K562 (cell line): ENCODE measurements around the gene MBD4.

Experiments used
- CBX5 ChIP-seq: IDR thresholded peaks from 2 replicates; pipeline ENCODE4 v1.6.1; 2014; ENCODE audit warnings: low read depth, borderline replicate concordance
- CBX8 ChIP-seq: fragments of 200-600 bp; sonication (generic); IDR thresholded peaks from 2 replicates; pipeline ENCODE4 v1.6.1; 2012; ENCODE audit warnings: borderline replicate concordance, mixed run types, low read depth, mild to moderate bottlenecking, moderate library complexity, mixed read lengths, low read length, control low read depth, inconsistent platforms; ENCODE audit not compliant: poor library complexity, severe bottlenecking; ENCODE audit errors: extremely low read depth
- EZH2 ChIP-seq: IDR thresholded peaks from 2 replicates; pipeline ENCODE4 v1.6.1; 2012; ENCODE audit warnings: low read depth, mild to moderate bottlenecking, inconsistent platforms, low read length, borderline replicate concordance
- JUND ChIP-seq, 2 experiments: IDR thresholded peaks; 2 replicates in 1 of 2; 3 replicates in 1 of 2; pipeline ENCODE4 v1.6.1; 2011; ENCODE audit warnings: borderline replicate concordance in 2 of 2, low read depth in 2 of 2, low read length in 2 of 2, improper control_type of control experiment in 1 of 2, missing biosample characterization in 1 of 2, missing genetic modification characterization in 1 of 2, missing genetic modification reagents in 1 of 2
- POLR2A ChIP-seq: fragments of 450-650 bp; conservative IDR thresholded peaks from 2 replicates; pipeline ENCODE4 v1.6.1; 2016
- POLR2AphosphoS5 ChIP-seq: IDR thresholded peaks from 2 replicates; pipeline ENCODE4 v1.6.1; 2011; ENCODE audit warnings: mild to moderate bottlenecking, low read depth, low read length, moderate library complexity; ENCODE audit not compliant: control insufficient read depth, insufficient read depth
- SMAD4 ChIP-seq: fragments of 250-450 bp; sonication (Bioruptor Pico); conservative IDR thresholded peaks from 2 replicates; pipeline ENCODE4 v1.8.0; 2021; ENCODE audit warnings: inconsistent platforms, mild to moderate bottlenecking, moderate library complexity
- YY1 ChIP-seq, 3 experiments: IDR thresholded peaks; 2 replicates each; pipeline ENCODE4 v1.6.1; 2011; ENCODE audit warnings: low read length in 2 of 3, mild to moderate bottlenecking in 2 of 3, moderate library complexity in 2 of 3, borderline replicate concordance in 1 of 3, control low read depth in 1 of 3, low read depth in 1 of 3; ENCODE audit not compliant: insufficient read depth in 3 of 3, insufficient replicate concordance in 2 of 3, control insufficient read depth in 1 of 3, insufficient read length in 1 of 3; ENCODE audit errors: extremely low read depth in 1 of 3
- ZFP36 ChIP-seq: fragments of 150-350 bp; IDR thresholded peaks from 2 replicates; pipeline ENCODE4 v1.6.1; 2018; ENCODE audit warnings: low read length, low read depth; ENCODE audit not compliant: partially characterized antibody
- ZNF124 ChIP-seq: sonication (generic); formaldehyde crosslinking; IDR thresholded peaks from 2 replicates; pipeline ENCODE4 v1.8.1; 2022; ENCODE audit warnings: missing genetic modification reagents
- ZNF347 ChIP-seq: fragments of 450-650 bp; formaldehyde crosslinking; IDR thresholded peaks from 2 replicates; pipeline ENCODE4 v1.4.0; 2020; ENCODE audit warnings: low read depth, mild to moderate bottlenecking, moderate library complexity
- ZNF354B ChIP-seq: fragments of 250-450 bp; sonication (Bioruptor Pico); IDR thresholded peaks from 2 replicates; pipeline ENCODE4 v1.4.0; 2020
- TF ChIP-seq, protein P1 (sequence below), 3 experiments: IDR thresholded peaks in 2 of 3; conservative IDR thresholded peaks in 1 of 3; 2 replicates each; pipeline ENCODE4 v1.5.1; 2011 to 2012; ENCODE audit warnings: low read length in 3 of 3, mild to moderate bottlenecking in 3 of 3, control low read depth in 2 of 3, improper control_type of control experiment in 1 of 3, inconsistent platforms in 1 of 3, low read depth in 1 of 3, mixed read lengths in 1 of 3, moderate library complexity in 1 of 3; ENCODE audit not compliant: insufficient read depth in 2 of 3
- TF ChIP-seq, protein P2 (sequence below): fragments of 250-450 bp; sonication (Bioruptor Pico); IDR thresholded peaks from 2 replicates; pipeline ENCODE4 v1.4.0; 2020; ENCODE audit warnings: mild to moderate bottlenecking, moderate library complexity, borderline replicate concordance

DNA sequence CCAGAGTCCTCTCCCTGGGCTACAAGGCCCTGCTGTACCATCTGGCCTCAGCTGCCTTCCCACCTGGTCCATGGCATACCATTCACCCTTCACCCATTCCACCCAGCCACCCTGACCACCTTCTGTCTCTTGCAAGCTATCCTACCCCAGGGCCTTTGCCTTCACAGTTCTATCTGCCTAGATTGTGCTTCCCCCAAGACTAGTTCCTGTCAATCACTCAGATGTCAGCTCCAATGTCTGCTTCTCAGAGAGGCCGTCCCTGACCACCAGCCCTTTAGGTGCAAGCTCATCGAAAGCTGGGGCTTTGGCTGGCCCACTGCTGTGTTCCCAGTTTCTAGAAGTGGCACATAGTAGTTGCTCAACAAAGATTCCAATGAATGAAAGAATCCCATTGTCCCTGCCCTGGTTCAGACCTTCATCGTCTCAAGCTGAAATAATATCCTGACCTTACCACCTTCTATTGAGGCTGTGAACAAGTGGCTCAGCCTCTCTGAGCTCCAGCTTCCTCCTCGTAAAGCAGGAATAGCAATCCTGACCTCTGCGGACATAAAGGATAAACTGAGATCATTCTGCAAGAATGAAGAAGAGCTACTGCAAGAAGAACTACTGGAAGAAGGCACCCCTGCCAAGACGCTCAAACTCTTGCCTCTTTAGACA lies 27.1 kb downstream of the MBD4 start:
- TF ChIP-seq POLR2A, result no peak
- TF ChIP-seq, protein P1, sequence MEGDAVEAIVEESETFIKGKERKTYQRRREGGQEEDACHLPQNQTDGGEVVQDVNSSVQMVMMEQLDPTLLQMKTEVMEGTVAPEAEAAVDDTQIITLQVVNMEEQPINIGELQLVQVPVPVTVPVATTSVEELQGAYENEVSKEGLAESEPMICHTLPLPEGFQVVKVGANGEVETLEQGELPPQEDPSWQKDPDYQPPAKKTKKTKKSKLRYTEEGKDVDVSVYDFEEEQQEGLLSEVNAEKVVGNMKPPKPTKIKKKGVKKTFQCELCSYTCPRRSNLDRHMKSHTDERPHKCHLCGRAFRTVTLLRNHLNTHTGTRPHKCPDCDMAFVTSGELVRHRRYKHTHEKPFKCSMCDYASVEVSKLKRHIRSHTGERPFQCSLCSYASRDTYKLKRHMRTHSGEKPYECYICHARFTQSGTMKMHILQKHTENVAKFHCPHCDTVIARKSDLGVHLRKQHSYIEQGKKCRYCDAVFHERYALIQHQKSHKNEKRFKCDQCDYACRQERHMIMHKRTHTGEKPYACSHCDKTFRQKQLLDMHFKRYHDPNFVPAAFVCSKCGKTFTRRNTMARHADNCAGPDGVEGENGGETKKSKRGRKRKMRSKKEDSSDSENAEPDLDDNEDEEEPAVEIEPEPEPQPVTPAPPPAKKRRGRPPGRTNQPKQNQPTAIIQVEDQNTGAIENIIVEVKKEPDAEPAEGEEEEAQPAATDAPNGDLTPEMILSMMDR (IDR thresholded peaks at IDR 0.05 in 2 of 3, conservative IDR thresholded peaks at IDR 0.05 in 1 of 3; ENCODE audit: insufficient read depth in 2 of 3, low read depth in 1 of 3, low read length in 3 of 3), result no peak
- TF ChIP-seq ZNF347 (CRISPR knock-in tag), result no peak
- no peak for TF ChIP-seq ZFP36
- TF ChIP-seq CBX5, result no peak
- no peak for TF ChIP-seq ZNF124
- no peak for TF ChIP-seq YY1 (IDR thresholded peaks at IDR 0.05; ENCODE audit: borderline replicate concordance in 1 of 3, control insufficient read depth in 1 of 3, extremely low read depth in 1 of 3, insufficient read depth in 3 of 3, insufficient read length in 1 of 3, insufficient replicate concordance in 2 of 3, low read depth in 1 of 3, low read length in 2 of 3)
- no peak for TF ChIP-seq EZH2
- TF ChIP-seq CBX8, result no peak
- TF ChIP-seq ZNF354B (CRISPR knock-in tag), result no peak
- TF ChIP-seq JUND (IDR thresholded peaks at IDR 0.05; ENCODE audit: borderline replicate concordance, low read depth, low read length), result no peak
- no peak for TF ChIP-seq JUND (tag; IDR thresholded peaks at IDR 0.05; ENCODE audit: borderline replicate concordance, low read depth, low read length)
- no peak for TF ChIP-seq POLR2AphosphoS5
- TF ChIP-seq SMAD4 (CRISPR knock-in tag), result no peak
- TF ChIP-seq, protein P2, sequence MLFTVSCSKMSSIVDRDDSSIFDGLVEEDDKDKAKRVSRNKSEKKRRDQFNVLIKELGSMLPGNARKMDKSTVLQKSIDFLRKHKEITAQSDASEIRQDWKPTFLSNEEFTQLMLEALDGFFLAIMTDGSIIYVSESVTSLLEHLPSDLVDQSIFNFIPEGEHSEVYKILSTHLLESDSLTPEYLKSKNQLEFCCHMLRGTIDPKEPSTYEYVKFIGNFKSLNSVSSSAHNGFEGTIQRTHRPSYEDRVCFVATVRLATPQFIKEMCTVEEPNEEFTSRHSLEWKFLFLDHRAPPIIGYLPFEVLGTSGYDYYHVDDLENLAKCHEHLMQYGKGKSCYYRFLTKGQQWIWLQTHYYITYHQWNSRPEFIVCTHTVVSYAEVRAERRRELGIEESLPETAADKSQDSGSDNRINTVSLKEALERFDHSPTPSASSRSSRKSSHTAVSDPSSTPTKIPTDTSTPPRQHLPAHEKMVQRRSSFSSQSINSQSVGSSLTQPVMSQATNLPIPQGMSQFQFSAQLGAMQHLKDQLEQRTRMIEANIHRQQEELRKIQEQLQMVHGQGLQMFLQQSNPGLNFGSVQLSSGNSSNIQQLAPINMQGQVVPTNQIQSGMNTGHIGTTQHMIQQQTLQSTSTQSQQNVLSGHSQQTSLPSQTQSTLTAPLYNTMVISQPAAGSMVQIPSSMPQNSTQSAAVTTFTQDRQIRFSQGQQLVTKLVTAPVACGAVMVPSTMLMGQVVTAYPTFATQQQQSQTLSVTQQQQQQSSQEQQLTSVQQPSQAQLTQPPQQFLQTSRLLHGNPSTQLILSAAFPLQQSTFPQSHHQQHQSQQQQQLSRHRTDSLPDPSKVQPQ (CRISPR knock-in tag), result no peak
